HepG2 (cell line): Measurements from ENCODE around the gene KRTAP12-3. TPM values are rescaled to one million over a fixed set of nuclear protein-coding genes. Genes with fewer than 3 reads are reported as not detected.

Experiments used
- ATAC-seq: fragments of 200-7000 bp; cut with Tn5 transposase; 3 replicates; pipeline ENCODE4 v1.9.1; 2020; ENCODE audit warnings: mild to moderate bottlenecking, moderate library complexity
- BruUV-seq: library from RNA; stranded (reverse); fragments of 400-500 nt; replicated peaks from 2 replicates; lab custom pipeline; 2021; lab: Mats Ljungman, UMichigan
- CTCF ChIA-PET: fragments of 300-600 bp; formaldehyde crosslinking; extraction: SDS; loops from one replicate; lab custom pipeline; 2021; ENCODE audit warnings: low total read pairs, inconsistent platforms, low intra/inter-chr PET ratio; lab: Yijun Ruan, JAX
- POLR2A ChIA-PET: fragments of 350-600 bp; sonication (Branson Sonifier 250); formaldehyde crosslinking; loops from one replicate; lab custom pipeline; 2020; ENCODE audit warnings: antibody characterized with exemption, inconsistent platforms; lab: Yijun Ruan, JAX
- DNase-seq: peaks from one replicate; pipeline ENCODE4 v3.0.0-alpha.2; 2015; ENCODE audit warnings: low spot score
- FAIRE-seq: peaks from 3 replicates; lab custom pipeline; 2011; peaks lifted over from hg19 to GRCh38; lab: Jason Lieb, UNC
- H2AFZ ChIP-seq: one replicate; pipeline ENCODE4 v1.6.1; 2011; ENCODE audit warnings: low read length, inconsistent platforms
- H3K27ac ChIP-seq: fragments of 300-600 bp; 3 replicates; pipeline ENCODE4 v1.8.0; 2011; ENCODE audit warnings: mixed run types, mild to moderate bottlenecking, mixed read lengths, low read length, inconsistent platforms; ENCODE audit not compliant: insufficient read depth; ENCODE audit errors: extremely low read length
- H3K27me3 ChIP-seq, 2 experiments: fragments of 200-600 bp in 1 of 2; 2 replicates in 1 of 2; 3 replicates in 1 of 2; pipeline versions ENCODE4 v1.6.0 to v1.8.0; 2011; ENCODE audit warnings: low read length in 2 of 2, mild to moderate bottlenecking in 2 of 2, moderate library complexity in 2 of 2, inconsistent platforms in 1 of 2; ENCODE audit not compliant: insufficient read depth in 2 of 2, control insufficient read depth in 1 of 2
- H3K36me3 ChIP-seq, 2 experiments: fragments of 200-600 bp in 1 of 2; replicated peaks in 1 of 2; 2 replicates in 1 of 2; 3 replicates in 1 of 2; pipeline versions ENCODE4 v1.5.1 to v1.8.0; 2011; ENCODE audit warnings: low read length in 2 of 2, inconsistent platforms in 1 of 2; ENCODE audit not compliant: insufficient read depth in 2 of 2, control insufficient read depth in 1 of 2
- H3K4me1 ChIP-seq: 2 replicates; pipeline ENCODE4 v1.5.1; 2012; ENCODE audit warnings: low read length, inconsistent platforms; ENCODE audit not compliant: insufficient read depth
- H3K4me2 ChIP-seq: 2 replicates; pipeline ENCODE4 v1.6.0; 2011; ENCODE audit warnings: low read depth, low read length, inconsistent platforms
- H3K4me3 ChIP-seq, 3 experiments: fragments of 200-600 bp in 1 of 3; sonication (generic), shearing (Covaris generic) in 1 of 3; replicated peaks in 1 of 3; 2 replicates each; pipeline ENCODE4 v1.5.1; 2011 to 2016; ENCODE audit warnings: low read length in 3 of 3, inconsistent platforms in 2 of 3, low read depth in 2 of 3, mild to moderate bottlenecking in 2 of 3, control low read depth in 1 of 3, mixed read lengths in 1 of 3; ENCODE audit not compliant: insufficient read depth in 1 of 3
- H3K79me2 ChIP-seq: one replicate; pipeline ENCODE4 v1.6.1; 2011; ENCODE audit warnings: low read length, inconsistent platforms; ENCODE audit not compliant: insufficient read depth
- H3K9ac ChIP-seq: 2 replicates; pipeline ENCODE4 v1.6.0; 2011; ENCODE audit warnings: mild to moderate bottlenecking, low read depth, low read length, inconsistent platforms; ENCODE audit not compliant: insufficient read depth
- H3K9me3 ChIP-seq: 2 replicates; pipeline ENCODE4 v1.5.1; 2012; ENCODE audit warnings: mild to moderate bottlenecking, low read length
- H4K20me1 ChIP-seq: 2 replicates; pipeline ENCODE4 v1.6.0; 2011; ENCODE audit warnings: inconsistent platforms, mild to moderate bottlenecking, low read length, moderate library complexity; ENCODE audit not compliant: insufficient read depth
- E2F1 ChIP-seq: sonication (generic); formaldehyde crosslinking; IDR thresholded peaks from 2 replicates; pipeline ENCODE4 v1.5.0; 2020; ENCODE audit warnings: missing genetic modification reagents
- ESRRA ChIP-seq: sonication (generic); formaldehyde crosslinking; IDR thresholded peaks from 2 replicates; pipeline ENCODE4 v1.5.1; 2020; ENCODE audit warnings: mild to moderate bottlenecking, low read depth, missing genetic modification reagents
- FOXC1 ChIP-seq: sonication (generic); formaldehyde crosslinking; IDR thresholded peaks from 2 replicates; pipeline ENCODE4 v1.8.0; 2022; ENCODE audit warnings: mild to moderate bottlenecking, missing genetic modification reagents, borderline replicate concordance
- GABPA ChIP-seq, 2 experiments: IDR thresholded peaks; 2 replicates each; pipeline ENCODE4 v1.6.1; 2011 to 2016; ENCODE audit warnings: low read depth in 2 of 2, low read length in 1 of 2, missing biosample characterization in 1 of 2, missing genetic modification characterization in 1 of 2
- HNF4A ChIP-seq: sonication (generic); formaldehyde crosslinking; IDR thresholded peaks from 2 replicates; pipeline ENCODE4 v1.4.0; 2020; ENCODE audit warnings: missing genetic modification reagents
- JUND ChIP-seq: sonication (generic); formaldehyde crosslinking; IDR thresholded peaks from 2 replicates; pipeline ENCODE4 v1.8.0; 2022; ENCODE audit warnings: mild to moderate bottlenecking, missing genetic modification reagents
- KLF6 ChIP-seq: IDR thresholded peaks from 2 replicates; pipeline ENCODE4 v1.8.0; 2016; ENCODE audit warnings: missing biosample characterization, missing genetic modification reagents
- RARA ChIP-seq: IDR thresholded peaks from 2 replicates; pipeline ENCODE4 v1.6.1; 2016; ENCODE audit warnings: missing genetic modification reagents, missing compliant biosample characterization
- RBM39 ChIP-seq: fragments of 200-400 bp; formaldehyde crosslinking; IDR thresholded peaks from one replicate; pipeline ENCODE4 v1.6.1; 2018; ENCODE audit warnings: antibody characterized with exemption, mild to moderate bottlenecking, low read depth, low read length; ENCODE audit not compliant: poor library complexity, severe bottlenecking
- SALL2 ChIP-seq: sonication (generic); formaldehyde crosslinking; IDR thresholded peaks from 2 replicates; pipeline ENCODE4 v1.8.1; 2023; ENCODE audit warnings: mild to moderate bottlenecking, missing genetic modification reagents, inconsistent platforms
- SIX4 ChIP-seq: sonication (generic); formaldehyde crosslinking; IDR thresholded peaks from 2 replicates; pipeline ENCODE4 v1.4.0; 2020; ENCODE audit warnings: missing genetic modification reagents
- SP140L ChIP-seq: sonication (generic); formaldehyde crosslinking; IDR thresholded peaks from 2 replicates; pipeline ENCODE4 v1.4.0; 2020; ENCODE audit warnings: missing genetic modification reagents, borderline replicate concordance
- TOE1 ChIP-seq: sonication (generic); formaldehyde crosslinking; IDR thresholded peaks from 2 replicates; pipeline ENCODE4 v1.4.0; 2020; ENCODE audit warnings: mild to moderate bottlenecking, missing genetic modification reagents
- ZFP82 ChIP-seq: sonication (generic); formaldehyde crosslinking; IDR thresholded peaks from 2 replicates; pipeline ENCODE4 v1.5.1; 2020; ENCODE audit warnings: mild to moderate bottlenecking, missing genetic modification reagents, borderline replicate concordance
- ZKSCAN8 ChIP-seq: IDR thresholded peaks from 2 replicates; pipeline ENCODE4 v1.6.1; 2016; ENCODE audit warnings: borderline replicate concordance, missing genetic modification reagents, missing compliant biosample characterization
- ZNF260 ChIP-seq: sonication (generic); formaldehyde crosslinking; IDR thresholded peaks from 2 replicates; pipeline ENCODE4 v1.4.0; 2020; ENCODE audit warnings: missing genetic modification reagents, low read depth, mild to moderate bottlenecking, borderline replicate concordance
- ZNF781 ChIP-seq: sonication (generic); formaldehyde crosslinking; IDR thresholded peaks from 2 replicates; pipeline ENCODE4 v1.5.1; 2020; ENCODE audit warnings: borderline replicate concordance, mild to moderate bottlenecking, missing genetic modification reagents; ENCODE audit errors: not compliant biosample characterization
- ZXDC ChIP-seq: sonication (generic); formaldehyde crosslinking; IDR thresholded peaks from 2 replicates; pipeline ENCODE4 v1.5.0; 2020; ENCODE audit warnings: mild to moderate bottlenecking, missing genetic modification reagents
- WGBS: methylation state at CpG from one replicate; pipeline ENCODE4 v1.1.6; 2017; ENCODE audit warnings: low lambda C conversion rate; 5-methylcytosine and 5-hydroxymethylcytosine counted together
- in situ Hi-C: cut with HindIII; loops from 2 replicates; pipeline ENCODE4 v1.10.0; 2017; ENCODE audit warnings: low pct_unique_long_range_greater_than_20kb; ENCODE audit not compliant: extremely low pct_ligation_motif_present
- intact Hi-C: fragments of 100-400 bp; cut with micrococcal nuclease; formaldehyde crosslinking; loops from one replicate; pipeline ENCODE4 v1.10.0; 2022; ENCODE audit not compliant: unreplicated experiment
- polyA plus RNA-seq, 8 experiments: library from polyadenylated mRNA; depleted of rRNA in 3 of 8; stranded (reverse) in 7 of 8; unstranded in 1 of 8; fragments of >200 nt; fragmentation: Illumina TruSeq in 4 of 8; extraction: Trizol in 4 of 8; gene quantifications; 2 replicates each; pipeline versions ENCODE4 v1.2.1 to v1.2.3, GENCODE V29; 2011 to 2016; ENCODE audit warnings: low read depth in 4 of 8, missing spikeins in 1 of 8, mixed read lengths in 1 of 8; ENCODE audit not compliant: insufficient read depth in 1 of 8
- total RNA-seq, 5 experiments: library from RNA; depleted of rRNA; stranded (reverse); fragments of >200 nt; fragmentation: Illumina TruSeq; extraction: Trizol; gene quantifications; 2 replicates each; pipeline ENCODE4 v1.2.3, GENCODE V29; 2016; ENCODE audit warnings: low read depth in 1 of 5

The KRTAP12-3 gene
- total and polyA plus RNA-seq, 2 of the 13 experiments (the other 11 are each of a cell fraction or from before 2014, with no cell fraction given) = not detected

GRCh38 chr21:44626262-44626661 lies 31.5 kb upstream of the KRTAP12-3 start:
- intact Hi-C loops = no loop called here
- CTCF ChIA-PET = no interaction called here
- no peaks in the 10 kb centered on the region for H3K4me1 ChIP-seq

GRCh38 chr21:44626673-44627143 lies 31.0 kb upstream of the KRTAP12-3 start, which contains the start of gene KRTAP10-9:
Gene KRTAP10-9, plus strand, starts transcription at chr21:44627093. Its CDS starts 79 bp downstream, at chr21:44627172.
- ChIA-PET POLR2A (no interaction called here), CTCF (no interaction called here)
- Histone ChIP-seq H4K20me1 (no peaks in the 10 kb centered on the region), H2AFZ (no peak within 1 kb of the TSS), H3K27me3 (0 out of 5 replicates have a peak, but pooled peaks cover 0 to 6% of the 10 kb centered on the region in 2 experiments), H3K27ac (no peak within 1 kb of the TSS), H3K79me2 (no peaks in the 10 kb centered on the region), H3K9me3 (peaks cover 24% of the 10 kb centered on the region), H3K36me3 (no peaks in the 10 kb centered on the region), H3K9ac (no peak within 1 kb of the TSS), H3K4me1 (no peaks in the 10 kb centered on the region), H3K4me2 (no peak within 1 kb of the TSS), H3K4me3 (no peak within 1 kb of the TSS)
- intact Hi-C loops (no loop called here), in situ Hi-C loops (no loop called here)
- FAIRE-seq (no peak), DNase-seq (no peak), ATAC-seq (no peak)
- whole genome bisulfite sequencing = 50% methylated on average over 2 of the region's 7 CpGs
- BruUV-seq = no TSS peak
- no peak for TF ChIP-seq KLF6 (CRISPR knock-in tag)
- no peak for TF ChIP-seq FOXC1 (CRISPR knock-in tag)
- no peak for TF ChIP-seq SALL2 (CRISPR knock-in tag)
- TF ChIP-seq ZXDC (CRISPR knock-in tag) = no peak
- no peak for TF ChIP-seq ZKSCAN8 (CRISPR knock-in tag)
- TF ChIP-seq HNF4A (CRISPR knock-in tag) = no peak
- no peak for TF ChIP-seq SIX4 (CRISPR knock-in tag)
- TF ChIP-seq ESRRA (CRISPR knock-in tag) = no peak
- TF ChIP-seq GABPA (IDR thresholded peaks at IDR 0.05; ENCODE audit: low read depth, low read length) = no peak
- TF ChIP-seq GABPA (CRISPR knock-in tag; IDR thresholded peaks at IDR 0.05; ENCODE audit: low read depth) = no peak
- no peak for TF ChIP-seq RBM39
- TF ChIP-seq ZNF781 (CRISPR knock-in tag) = no peak

More at GRCh38 chr21:44626262-44626661, 31.5 kb upstream of the KRTAP12-3 start:
- Histone ChIP-seq H2AFZ (no peak overlapping the region), H3K9me3 (peaks cover 21% of the 10 kb centered on the region), H4K20me1 (no peaks in the 10 kb centered on the region), H3K27ac (no peak overlapping the region), H3K4me2 (no peak overlapping the region), H3K27me3 (0 out of 5 replicates have a peak, but pooled peaks cover 0 to 6% of the 10 kb centered on the region in 2 experiments), H3K9ac (no peak overlapping the region), H3K79me2 (no peaks in the 10 kb centered on the region), H3K4me3 (no peak overlapping the region), H3K36me3 (no peaks in the 10 kb centered on the region)
- no peak for TF ChIP-seq ZFP82 (CRISPR knock-in tag)
- no peak for TF ChIP-seq RARA (CRISPR knock-in tag)
- TF ChIP-seq SP140L (CRISPR knock-in tag) = no peak
- no peak for TF ChIP-seq E2F1 (CRISPR knock-in tag)
- TF ChIP-seq ZNF260 (CRISPR knock-in tag) = no peak
- no peak for TF ChIP-seq JUND
- TF ChIP-seq TOE1 (CRISPR knock-in tag) = no peak
- ATAC-seq (no peak), FAIRE-seq (no peak), DNase-seq (no peak)
- in situ Hi-C loops = no loop called here
- BruUV-seq = no TSS peak
- WGBS = 43% methylated on average over 8 of the region's 10 CpGs
- POLR2A ChIA-PET = no interaction called here
